Esophagus squamous epithelium (tissue), 4 donors: ENCODE measurements around the gene BCL2L1.

Source experiments
- CTCF ChIP-seq, 6 experiments: fragments of 450-650 bp in 4 of 6; fragments of 200-600 bp in 2 of 6; sonication (generic) in 2 of 6; IDR thresholded peaks; one replicate each; pipeline ENCODE4 v1.5.1; 2016 to 2019; ENCODE audit warnings: antibody characterized with exemption in 6 of 6, mild to moderate bottlenecking in 4 of 6, moderate library complexity in 4 of 6
- POLR2A ChIP-seq, 4 donors: fragments of 450-650 bp; IDR thresholded peaks; one replicate each; pipeline ENCODE4 v1.6.1; 2017; ENCODE audit warnings: antibody characterized with exemption in 4 of 4, mild to moderate bottlenecking in 4 of 4, moderate library complexity in 3 of 4

- TF ChIP-seq CTCF (IDR thresholded peaks at IDR 0.05) = no peak
- TF ChIP-seq POLR2A (IDR thresholded peaks at IDR 0.05) = no peak
Measured at GRCh38 chr20:31640259-31640658, 82.4 kb downstream of the BCL2L1 start.
